ENCODE data around the gene IFITM5. TPM values are rescaled to one million over a fixed set of nuclear protein-coding genes. Genes with fewer than 3 reads are reported as not detected.

IFITM5 gene
- total RNA-seq, 4 donors from 2014 or later, result not detected

DNA sequence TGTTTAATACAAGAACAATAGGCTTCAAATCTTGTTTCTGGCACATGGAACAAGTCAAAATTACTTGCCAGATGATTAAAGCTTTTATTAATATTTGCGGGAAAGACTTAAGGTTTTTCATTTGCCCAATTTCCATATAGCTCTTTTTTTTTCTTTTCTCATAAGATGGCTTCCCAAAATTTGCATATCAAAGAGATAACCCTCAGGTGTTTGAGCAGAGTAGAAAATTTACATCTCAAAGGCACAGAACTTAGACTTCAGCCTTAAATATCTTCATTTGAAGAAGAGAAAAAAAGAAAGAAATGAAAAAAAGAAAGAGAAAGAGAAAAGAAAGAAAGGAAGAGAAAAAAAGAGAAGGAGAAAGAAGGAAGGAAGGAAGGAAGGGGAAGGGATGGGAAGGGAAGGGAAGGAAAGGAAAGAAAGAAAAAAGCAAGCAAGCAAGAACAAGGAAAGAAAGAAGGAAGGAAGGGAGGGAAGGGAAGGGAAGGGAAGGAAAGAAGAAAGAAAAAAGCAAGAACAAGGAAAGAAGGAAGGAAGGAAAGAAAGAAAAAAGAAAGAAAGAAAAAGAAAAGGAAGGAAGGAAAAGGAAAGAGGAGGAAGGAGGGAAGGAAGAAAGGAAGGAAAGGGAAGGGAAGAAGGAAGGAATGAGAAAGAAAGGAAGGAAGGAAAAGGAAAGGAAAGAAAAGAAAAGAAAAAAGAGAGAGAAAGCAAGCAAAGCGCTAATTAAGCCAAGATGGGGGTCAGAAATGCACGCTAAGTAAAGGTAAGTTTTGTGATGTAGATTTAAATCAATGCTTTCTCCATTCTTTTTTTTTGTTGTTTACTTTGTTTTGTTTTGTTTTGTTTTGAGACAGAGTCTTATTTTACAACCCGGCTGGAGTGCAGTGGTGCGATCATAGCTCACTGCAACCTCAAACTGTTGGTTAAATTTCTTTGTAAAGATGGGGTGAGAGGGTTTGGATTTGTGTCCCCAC lies 41.5 kb upstream of the IFITM5 start:
- TF ChIP-seq, protein P1, sequence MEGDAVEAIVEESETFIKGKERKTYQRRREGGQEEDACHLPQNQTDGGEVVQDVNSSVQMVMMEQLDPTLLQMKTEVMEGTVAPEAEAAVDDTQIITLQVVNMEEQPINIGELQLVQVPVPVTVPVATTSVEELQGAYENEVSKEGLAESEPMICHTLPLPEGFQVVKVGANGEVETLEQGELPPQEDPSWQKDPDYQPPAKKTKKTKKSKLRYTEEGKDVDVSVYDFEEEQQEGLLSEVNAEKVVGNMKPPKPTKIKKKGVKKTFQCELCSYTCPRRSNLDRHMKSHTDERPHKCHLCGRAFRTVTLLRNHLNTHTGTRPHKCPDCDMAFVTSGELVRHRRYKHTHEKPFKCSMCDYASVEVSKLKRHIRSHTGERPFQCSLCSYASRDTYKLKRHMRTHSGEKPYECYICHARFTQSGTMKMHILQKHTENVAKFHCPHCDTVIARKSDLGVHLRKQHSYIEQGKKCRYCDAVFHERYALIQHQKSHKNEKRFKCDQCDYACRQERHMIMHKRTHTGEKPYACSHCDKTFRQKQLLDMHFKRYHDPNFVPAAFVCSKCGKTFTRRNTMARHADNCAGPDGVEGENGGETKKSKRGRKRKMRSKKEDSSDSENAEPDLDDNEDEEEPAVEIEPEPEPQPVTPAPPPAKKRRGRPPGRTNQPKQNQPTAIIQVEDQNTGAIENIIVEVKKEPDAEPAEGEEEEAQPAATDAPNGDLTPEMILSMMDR (IDR thresholded peaks at IDR 0.05), result no peak
- no peak for TF ChIP-seq POLR2AphosphoS5 (IDR thresholded peaks at IDR 0.05)
- TF ChIP-seq POLR2A (IDR thresholded peaks at IDR 0.05), result no peak
- TF ChIP-seq EP300 (IDR thresholded peaks at IDR 0.05), result no peak
- H3K9me3 ChIP-seq, result no peaks in the 10 kb centered on the region
- peaks cover 9% of the 10 kb centered on the region for H3K4me1 ChIP-seq
- no peaks in the 10 kb centered on the region for H3K36me3 ChIP-seq
- H3K27me3 ChIP-seq, result no peaks in the 10 kb centered on the region
- DNase-seq (ENCODE audit: low spot score in 2 of 2), result no peak
- H3K4me3 ChIP-seq, result no peak overlapping the region
- no peak overlapping the region for H3K27ac ChIP-seq
- WGBS, result 81% methylated on average over 4 of the region's 5 CpGs

DNA sequence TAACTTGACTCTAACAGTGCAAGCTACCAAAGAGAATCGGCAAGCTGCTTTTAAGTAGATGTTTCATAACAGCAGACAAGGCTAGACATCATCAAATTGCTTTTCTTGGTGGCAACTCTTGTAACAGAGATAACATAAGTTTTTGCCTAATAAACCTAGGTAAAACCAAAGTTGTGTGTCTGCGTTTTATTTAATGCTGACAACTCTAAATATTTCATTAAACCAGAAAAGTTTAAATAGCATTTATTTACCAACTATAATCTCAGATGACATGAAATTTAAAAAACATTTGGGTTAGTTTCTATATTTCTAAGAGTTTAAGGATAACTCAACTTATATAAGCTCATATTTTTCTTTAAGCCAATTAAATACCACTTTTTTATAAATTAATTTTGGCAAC lies 40.6 kb upstream of the IFITM5 start:
- Histone ChIP-seq H3K9me3 (no peaks in the 10 kb centered on the region), H3K27me3 (no peaks in the 10 kb centered on the region), H3K36me3 (no peaks in the 10 kb centered on the region), H3K4me1 (peaks cover 16% of the 10 kb centered on the region), H3K27ac (no peak overlapping the region), H3K4me3 (no peak overlapping the region)
- no peak for DNase-seq (ENCODE audit: low spot score in 2 of 2)
- no peak for TF ChIP-seq POLR2A (IDR thresholded peaks at IDR 0.05)
- no peak for TF ChIP-seq EP300 (IDR thresholded peaks at IDR 0.05)
- TF ChIP-seq, protein P1 (IDR thresholded peaks at IDR 0.05), result no peak
- TF ChIP-seq POLR2AphosphoS5 (IDR thresholded peaks at IDR 0.05), result no peak
- 96% methylated on average over 2 of the region's 2 CpGs for WGBS

DNA sequence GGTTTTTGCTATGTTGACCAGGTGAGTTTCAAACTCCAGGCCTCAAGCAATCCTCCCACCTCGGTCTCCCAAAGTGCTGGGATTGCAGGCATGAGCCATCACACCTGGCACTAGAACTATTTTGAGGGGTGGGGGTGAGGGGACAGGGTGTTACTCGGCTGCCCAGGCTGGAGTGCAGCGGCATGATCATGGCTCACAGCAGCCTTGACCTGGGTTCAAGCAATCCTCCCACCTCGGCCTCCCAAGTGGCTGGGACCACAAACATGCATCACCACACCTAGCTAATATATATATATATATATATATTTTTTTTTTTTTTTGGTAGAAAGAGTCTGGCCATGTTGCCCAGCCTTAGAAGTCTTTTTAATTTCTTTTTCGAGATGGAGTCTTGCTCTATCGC lies 38.4 kb upstream of the IFITM5 start:
- Histone ChIP-seq H3K9me3 (no peaks in the 10 kb centered on the region), H3K27ac (no peak overlapping the region), H3K27me3 (no peaks in the 10 kb centered on the region), H3K4me1 (peaks cover 19% of the 10 kb centered on the region), H3K36me3 (no peaks in the 10 kb centered on the region), H3K4me3 (no peak overlapping the region)
- TF ChIP-seq POLR2A (IDR thresholded peaks at IDR 0.05) (no peak), POLR2AphosphoS5 (IDR thresholded peaks at IDR 0.05) (no peak), EP300 (IDR thresholded peaks at IDR 0.05) (no peak)
- TF ChIP-seq, protein P1 (IDR thresholded peaks at IDR 0.05), result no peak
- WGBS, result 93% methylated on average over 6 of the region's 6 CpGs
- DNase-seq (ENCODE audit: low spot score in 2 of 2), result no peak

DNA sequence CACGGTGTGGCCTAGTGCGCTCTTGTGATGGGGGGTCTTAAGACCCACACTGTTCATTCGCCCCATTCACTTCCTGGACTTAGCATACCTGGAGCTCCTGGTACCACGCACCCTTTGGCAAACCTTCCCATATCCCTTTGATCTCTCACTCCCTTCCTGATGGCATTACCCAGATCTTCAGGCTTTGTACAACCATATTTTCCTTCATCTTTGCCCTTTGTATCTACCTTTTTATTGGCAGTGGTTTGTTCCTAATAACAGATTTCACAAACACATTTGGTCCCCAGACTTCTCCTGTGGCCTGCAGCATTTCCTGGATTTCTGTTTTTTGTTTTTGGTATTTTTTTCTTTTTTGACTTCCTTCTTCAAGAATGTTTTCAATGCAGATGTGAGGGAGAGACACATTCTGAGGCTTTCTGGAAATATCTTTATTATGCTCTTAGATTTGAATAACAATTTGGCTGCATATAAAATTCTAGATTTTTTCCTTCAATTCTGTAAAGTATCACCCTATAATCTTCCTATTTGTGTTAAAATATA lies 37.4 kb upstream of the IFITM5 start:
- WGBS, result 86% methylated on average over 4 of the region's 4 CpGs
- Histone ChIP-seq H3K27me3 (no peaks in the 10 kb centered on the region), H3K4me3 (no peak overlapping the region), H3K36me3 (no peaks in the 10 kb centered on the region), H3K27ac (peak overlapping the region; percentile 75), H3K4me1 (peaks cover 16% of the 10 kb centered on the region), H3K9me3 (no peaks in the 10 kb centered on the region)
- DNase-seq (ENCODE audit: low spot score in 2 of 2), result no peak
- TF ChIP-seq POLR2A (IDR thresholded peaks at IDR 0.05), result no peak
- TF ChIP-seq, protein P1 (IDR thresholded peaks at IDR 0.05), result no peak
- TF ChIP-seq POLR2AphosphoS5 (IDR thresholded peaks at IDR 0.05), result no peak
- TF ChIP-seq EP300 (IDR thresholded peaks at IDR 0.05), result no peak

Measured in suprapubic skin (tissue), 4 donors.